Measurements from ENCODE around the gene ASIC2.

The ASIC2 gene

GRCh38 chr17:33152783-33153182, 140.3 kb downstream of the ASIC2 start:
- DNase-seq: no peak

DNA sequence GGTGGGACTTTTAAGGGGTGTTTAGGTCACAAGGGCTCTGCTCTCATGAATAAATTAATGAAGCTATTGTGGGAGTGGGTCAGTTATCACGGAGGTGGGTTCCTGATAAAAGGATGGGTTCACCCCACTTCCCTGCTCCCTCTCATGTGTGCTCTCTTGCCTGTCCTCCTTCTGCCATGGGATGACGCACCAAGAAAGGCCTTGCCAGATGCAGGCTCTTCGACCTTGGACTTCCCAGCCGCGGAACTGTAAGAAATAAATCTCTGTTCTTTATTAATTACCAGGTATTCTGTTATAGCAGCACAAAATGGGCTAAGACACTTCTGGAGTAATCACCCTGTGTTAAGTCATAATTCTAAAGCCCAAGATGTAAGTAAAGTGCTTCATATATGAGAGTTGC, 141.5 kb downstream of the ASIC2 start:
- no peak for DNase-seq

DNA sequence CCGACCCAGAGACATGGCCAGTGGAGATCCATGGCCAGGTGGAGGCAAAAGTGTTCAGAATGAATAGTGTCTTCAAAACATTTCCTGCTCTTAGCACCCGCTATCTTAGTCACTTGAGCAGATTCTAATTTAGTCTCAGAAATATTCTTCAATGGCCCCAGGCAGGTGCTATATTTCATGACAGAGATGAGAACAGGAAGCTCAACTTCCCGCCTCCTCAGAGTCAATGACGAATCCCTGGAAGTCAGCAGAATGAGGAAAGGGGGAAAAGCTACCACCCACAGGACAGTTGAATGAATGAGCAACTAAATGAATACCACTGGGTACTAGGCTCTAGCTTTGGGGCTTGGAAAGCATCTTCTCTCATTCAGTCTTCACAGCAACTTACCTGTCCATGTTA, 147.2 kb downstream of the ASIC2 start:
- DNase-seq: no peak

GRCh38 chr17:33144837-33145236, 148.3 kb downstream of the ASIC2 start:
- no peak for DNase-seq

DNA sequence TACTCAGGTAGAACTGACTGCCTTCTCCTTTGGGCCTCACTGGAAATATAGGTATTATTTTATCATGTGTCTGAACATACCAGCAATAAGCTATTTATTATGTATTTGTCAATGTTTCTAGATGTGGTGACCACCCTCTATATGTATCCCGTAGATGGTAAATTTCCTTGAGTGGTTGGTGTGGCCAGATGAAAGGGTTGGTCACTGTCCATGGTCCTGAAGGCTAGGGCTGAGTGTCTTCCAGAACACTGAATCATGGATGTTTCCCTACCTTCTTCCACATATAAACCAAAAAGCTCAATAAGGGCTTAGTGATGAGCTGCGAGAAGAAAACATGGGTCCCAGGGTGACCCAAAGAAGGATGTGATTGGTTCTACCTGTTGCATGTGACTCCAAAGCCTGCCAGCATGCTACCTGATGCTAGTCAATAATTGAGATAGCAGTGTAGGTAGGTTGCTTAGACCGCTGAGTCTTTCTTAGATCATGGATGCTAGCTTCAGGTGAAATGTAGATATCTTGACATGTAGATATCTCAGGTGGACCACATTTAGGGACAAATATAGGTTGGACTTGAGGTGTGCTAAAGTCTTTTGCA, 150.3 kb downstream of the ASIC2 start:
- DNase-seq: peak; percentile 27

- peak; percentile 19 for DNase-seq
Measured at GRCh38 chr17:33140413-33141099, 152.5 kb downstream of the ASIC2 start.

GRCh38 chr17:33138627-33139026, 154.5 kb downstream of the ASIC2 start:
- no peak for DNase-seq

DNA sequence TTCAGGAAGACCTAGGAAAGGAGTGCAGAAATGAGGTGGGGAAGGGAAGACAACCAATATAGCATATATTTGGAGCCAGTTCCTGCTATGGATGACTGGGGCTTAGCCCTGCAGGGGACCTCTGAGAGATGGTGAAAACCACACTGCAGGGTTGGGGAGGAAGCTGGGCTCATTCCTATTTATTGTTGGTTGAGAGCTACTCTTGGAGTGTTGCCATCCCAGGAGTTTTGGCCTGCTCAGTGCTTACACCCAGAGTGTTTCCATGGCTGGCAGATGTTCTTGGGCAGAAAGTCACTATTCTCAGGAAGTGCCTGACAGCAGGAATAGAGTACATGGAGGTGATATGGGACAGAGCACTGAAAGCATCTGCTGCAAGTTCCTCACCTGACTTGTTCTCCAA, 155.7 kb downstream of the ASIC2 start:
- no peak for DNase-seq

GRCh38 chr17:33135691-33136090, 157.4 kb downstream of the ASIC2 start:
- no peak for DNase-seq

GRCh38 chr17:33131620-33132019, 161.5 kb downstream of the ASIC2 start:
- no peak for DNase-seq

- no peak for DNase-seq
Measured at GRCh38 chr17:33127706-33128105, 165.4 kb downstream of the ASIC2 start.

DNA sequence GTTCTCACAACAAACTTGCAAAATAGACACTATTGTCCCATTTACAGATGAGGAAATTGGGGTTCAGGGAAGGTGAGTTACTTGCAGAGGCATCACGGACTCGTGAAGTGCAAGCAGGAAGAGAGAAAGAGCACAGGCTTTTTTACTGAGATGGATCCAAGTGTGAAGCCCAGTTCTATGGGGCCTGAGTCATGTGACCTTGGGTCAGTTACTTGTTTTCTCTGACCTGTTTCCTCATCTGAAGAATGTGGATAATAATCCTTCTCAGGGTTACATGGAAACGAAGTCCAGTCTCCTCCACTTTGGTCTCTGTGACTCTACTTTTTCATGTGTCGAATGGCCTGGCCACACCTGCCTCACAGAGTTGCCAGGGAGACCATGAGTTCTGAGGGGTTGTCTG, 167.0 kb downstream of the ASIC2 start:
- no peak for DNase-seq

DNA sequence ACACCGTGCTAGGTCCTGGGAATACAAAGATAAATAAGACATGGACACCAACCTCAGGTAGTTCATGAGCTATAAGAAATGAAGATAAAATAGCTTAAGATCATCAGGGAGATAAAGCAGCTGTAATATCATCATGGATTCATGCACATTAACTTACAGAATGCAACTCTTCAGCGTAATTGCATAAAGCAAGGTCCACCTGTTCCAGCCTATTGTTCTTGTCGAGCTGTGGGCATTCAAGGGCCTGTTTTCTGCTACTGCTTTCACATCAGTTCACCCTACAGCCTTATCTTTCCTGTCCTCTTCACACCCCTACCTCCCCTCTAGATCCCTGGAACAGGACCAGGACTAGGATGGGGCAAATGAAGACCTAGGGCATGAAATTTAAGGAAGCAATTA, 167.5 kb downstream of the ASIC2 start:
- DNase-seq: no peak

DNA sequence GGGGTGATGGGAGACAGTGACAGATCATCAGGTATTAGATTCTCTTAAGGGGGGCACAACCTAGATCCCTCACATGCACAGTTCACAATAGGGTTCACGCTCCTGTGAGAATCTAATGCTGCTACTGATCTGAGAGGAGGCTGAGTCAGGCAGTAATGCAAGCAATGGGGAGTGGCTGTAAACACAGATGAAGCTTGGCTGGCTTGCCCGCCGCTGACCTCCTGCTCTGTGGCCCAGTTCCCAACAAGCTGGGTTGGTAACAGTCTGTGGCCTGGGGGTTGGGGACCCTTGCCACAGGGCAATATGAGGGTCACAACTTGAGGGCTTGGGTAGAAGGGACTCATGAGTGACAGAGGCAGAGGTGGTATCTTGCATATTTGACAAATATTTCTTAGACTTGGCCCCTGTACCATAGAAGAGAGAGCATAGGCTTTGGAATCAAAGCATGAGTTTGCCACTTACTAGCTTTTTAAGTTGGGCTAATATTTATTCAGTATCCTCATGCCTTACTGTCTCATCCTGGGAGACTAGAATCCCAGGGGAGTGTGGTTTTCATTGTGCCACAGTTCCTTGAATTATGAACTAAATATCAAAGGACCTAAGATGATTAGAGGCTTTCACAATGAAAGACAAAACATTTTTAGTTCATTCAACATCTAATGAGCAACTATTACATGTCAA, 168.1 kb downstream of the ASIC2 start:
- DNase-seq: no peak

DNA sequence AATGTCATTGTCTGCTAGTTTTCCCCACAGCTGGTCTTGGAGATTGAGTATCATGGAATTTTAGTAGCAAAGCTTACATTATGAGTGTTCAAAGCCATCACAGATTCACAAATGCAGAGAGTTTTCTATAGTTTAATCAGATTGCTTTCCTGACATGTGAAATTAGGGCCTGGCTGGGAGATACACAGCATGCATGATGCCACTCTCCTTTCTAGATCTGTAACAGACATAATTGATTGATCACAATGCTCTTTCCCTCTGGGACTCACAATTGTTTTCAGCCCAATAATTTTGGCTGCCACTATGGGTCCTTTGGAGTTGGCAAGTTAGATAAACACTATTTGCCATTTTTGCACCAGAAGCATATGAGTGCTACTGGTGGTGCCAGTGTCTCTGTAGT, 168.9 kb downstream of the ASIC2 start:
- no peak for DNase-seq

DNA sequence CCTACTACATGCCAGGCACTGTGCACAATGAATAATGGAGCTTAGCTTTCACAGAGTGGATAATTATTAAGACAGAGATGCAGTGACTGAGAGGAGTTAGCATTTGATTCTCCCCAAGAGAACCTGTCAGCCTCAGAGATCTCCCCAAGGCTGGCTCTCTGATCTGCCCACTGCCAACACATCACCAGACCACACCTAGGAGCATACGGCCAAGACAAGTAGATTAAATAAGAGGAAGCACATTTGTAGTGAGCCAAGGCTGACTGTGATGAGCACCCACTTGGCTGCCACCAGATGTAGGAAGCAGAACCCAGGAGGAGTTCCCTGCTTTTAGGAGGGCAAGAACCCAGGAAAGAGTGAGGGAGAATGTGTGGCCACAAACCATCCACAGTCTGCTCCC, 171.3 kb downstream of the ASIC2 start:
- no peak for DNase-seq

- no peak for DNase-seq
Measured at GRCh38 chr17:33121272-33121671, 171.8 kb downstream of the ASIC2 start.

DNA sequence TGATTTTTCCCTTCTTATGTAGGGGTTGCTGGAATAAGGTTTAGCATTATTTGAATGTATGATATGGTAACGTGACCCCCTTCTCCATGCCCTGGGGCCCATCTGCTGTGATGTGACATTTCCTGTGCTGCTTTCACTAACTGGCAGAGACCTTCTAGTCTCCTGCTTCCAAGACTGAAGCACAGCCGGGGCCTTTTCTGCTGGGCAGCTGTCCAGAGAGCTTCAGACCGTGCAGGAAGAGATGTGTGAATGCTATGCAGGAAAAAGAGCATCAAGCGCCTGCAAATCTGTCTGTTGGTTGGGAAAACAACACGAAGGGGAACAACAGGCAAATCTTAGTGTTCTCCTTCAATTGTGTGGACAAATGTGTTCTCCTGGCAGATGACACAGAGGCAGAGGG, 173.0 kb downstream of the ASIC2 start:
- no peak for DNase-seq

GRCh38 chr17:33118391-33119075, 174.6 kb downstream of the ASIC2 start:
- DNase-seq: no peak

GRCh38 chr17:33116021-33116551, 177.0 kb downstream of the ASIC2 start:
- DNase-seq: no peak

DNA sequence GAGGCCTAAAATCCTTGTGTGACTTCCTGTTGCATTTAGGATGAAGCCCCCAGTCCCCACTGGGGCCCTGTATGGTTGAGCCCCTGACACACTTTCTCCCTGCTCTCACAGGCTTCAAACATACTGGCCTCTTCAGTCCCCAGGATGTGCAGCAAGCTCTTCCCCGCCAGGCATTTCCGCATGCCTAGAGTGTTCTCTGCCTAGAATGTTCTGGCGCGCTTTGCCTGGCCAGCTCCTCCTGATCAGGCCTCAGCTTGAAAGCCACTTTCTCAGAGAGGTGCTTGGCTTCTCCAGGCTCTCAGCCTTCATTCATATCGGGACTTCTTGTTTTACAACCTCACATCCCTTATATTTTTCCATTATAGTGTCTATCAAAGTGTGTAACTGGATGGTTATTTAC, 177.7 kb downstream of the ASIC2 start:
- no peak for DNase-seq

GRCh38 chr17:33113991-33114370, 179.1 kb downstream of the ASIC2 start:
- DNase-seq: no peak

- DNase-seq: peak; percentile 19
Measured at GRCh38 chr17:33113276-33113990, 179.7 kb downstream of the ASIC2 start.
